ENCODE data around the gene DPP7.
A peak's percentile ranks its signal among the peaks of the same experiment; 100 is the strongest.

The DPP7 gene

GRCh38 chr9:137095664-137096517, 18.6 kb downstream of the DPP7 start:
- no peak for DNase-seq (ENCODE audit: low read depth)
- H3K4me3 ChIP-seq (ENCODE audit: control insufficient read depth, low read depth, low read length), result no peak overlapping the region
- no peak for TF ChIP-seq CTCF (IDR thresholded peaks at IDR 0.05; ENCODE audit: control insufficient read depth, insufficient read depth, low read depth, low read length, missing control alignments)

GRCh38 chr9:137089232-137089947, 25.1 kb downstream of the DPP7 start:
- no peak for DNase-seq (ENCODE audit: low read depth)
- TF ChIP-seq CTCF (IDR thresholded peaks at IDR 0.05; ENCODE audit: control insufficient read depth, insufficient read depth, low read depth, low read length, missing control alignments), result no peak
- H3K4me3 ChIP-seq (ENCODE audit: control insufficient read depth, low read depth, low read length), result no peak overlapping the region

- DNase-seq (ENCODE audit: low read depth), result no peak
- no peak for TF ChIP-seq CTCF (IDR thresholded peaks at IDR 0.05; ENCODE audit: control insufficient read depth, insufficient read depth, low read depth, low read length, missing control alignments)
- no peak overlapping the region for H3K4me3 ChIP-seq (ENCODE audit: control insufficient read depth, low read depth, low read length)
Measured at GRCh38 chr9:137088121-137088520, 26.4 kb downstream of the DPP7 start.

- H3K4me3 ChIP-seq (ENCODE audit: control insufficient read depth, low read depth, low read length), result peak overlapping the region; percentile 66
Measured at GRCh38 chr9:137087409-137087925, 27.1 kb downstream of the DPP7 start.

GRCh38 chr9:137086531-137087408, 27.8 kb downstream of the DPP7 start, which contains the start of gene MAN1B1:
MAN1B1 (plus strand) TSS chr9:137086985; CDS start chr9:137087000, 15 bp downstream.
- no peak for TF ChIP-seq CTCF (IDR thresholded peaks at IDR 0.05; ENCODE audit: control insufficient read depth, insufficient read depth, low read depth, low read length, missing control alignments)
- H3K4me3 ChIP-seq (ENCODE audit: control insufficient read depth, low read depth, low read length), result peak within 1 kb of the TSS; percentile 66
- peak; percentile 92 for DNase-seq (ENCODE audit: low read depth)

More at GRCh38 chr9:137087409-137087925, 27.1 kb downstream of the DPP7 start:
- DNase-seq (ENCODE audit: low read depth), result no peak
- no peak for TF ChIP-seq CTCF (IDR thresholded peaks at IDR 0.05; ENCODE audit: control insufficient read depth, insufficient read depth, low read depth, low read length, missing control alignments)

Measured in AG09309 (cell line).